ENCODE data around the gene PNPLA8. TPM values are rescaled to one million over a fixed set of nuclear protein-coding genes. Genes with fewer than 3 reads are reported as not detected.

Gene PNPLA8
- total RNA-seq, 1 donor from 2014 or later, result 19.7 TPM

DNA sequence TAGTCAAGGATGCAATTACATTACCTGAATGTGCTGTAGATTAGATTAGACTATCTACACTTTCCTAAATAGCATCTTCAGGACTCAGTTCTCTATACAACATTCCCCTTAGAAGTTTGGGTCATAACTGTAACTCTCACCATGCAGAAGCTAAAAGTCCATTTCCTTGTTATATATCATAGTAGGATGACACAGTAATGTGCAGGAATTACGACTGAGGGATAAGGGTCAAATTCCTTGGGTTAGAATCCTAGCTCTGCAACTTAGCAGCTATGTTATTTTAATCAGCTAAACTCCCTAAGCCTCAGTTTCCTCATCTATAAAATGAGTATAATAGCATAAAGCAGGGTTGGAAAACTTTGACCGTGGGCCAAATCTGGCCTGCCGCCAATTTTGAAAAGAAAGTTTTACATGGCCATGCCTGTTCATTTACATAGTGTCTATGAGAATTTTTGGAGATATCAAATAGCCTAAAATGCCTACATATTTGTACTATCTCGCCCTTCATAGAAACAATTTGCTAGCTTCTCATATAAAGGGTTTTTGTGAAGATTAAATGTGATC is 84.5 kb downstream of the PNPLA8 start:
- no peak for ATAC-seq

DNA sequence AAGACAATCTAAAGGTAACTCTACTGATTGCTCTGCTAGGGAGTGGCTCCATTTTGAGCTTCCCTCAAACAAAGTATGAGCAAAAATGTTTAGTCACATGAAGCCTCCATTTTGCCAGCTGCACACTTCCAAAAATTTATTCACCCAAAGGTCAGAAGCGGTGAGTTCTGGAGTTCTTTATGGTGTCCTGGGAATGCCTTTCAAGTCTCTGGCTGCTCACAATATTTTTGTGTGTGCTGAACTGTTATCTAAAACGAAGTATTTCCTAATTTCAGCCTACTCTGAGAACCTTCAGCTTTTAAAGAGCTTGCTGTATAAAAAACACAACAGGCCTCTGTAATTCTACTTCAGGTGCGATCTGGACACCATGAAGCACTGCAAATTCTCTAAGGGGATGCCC is 85.3 kb downstream of the PNPLA8 start:
- ATAC-seq, result no peak

DNA sequence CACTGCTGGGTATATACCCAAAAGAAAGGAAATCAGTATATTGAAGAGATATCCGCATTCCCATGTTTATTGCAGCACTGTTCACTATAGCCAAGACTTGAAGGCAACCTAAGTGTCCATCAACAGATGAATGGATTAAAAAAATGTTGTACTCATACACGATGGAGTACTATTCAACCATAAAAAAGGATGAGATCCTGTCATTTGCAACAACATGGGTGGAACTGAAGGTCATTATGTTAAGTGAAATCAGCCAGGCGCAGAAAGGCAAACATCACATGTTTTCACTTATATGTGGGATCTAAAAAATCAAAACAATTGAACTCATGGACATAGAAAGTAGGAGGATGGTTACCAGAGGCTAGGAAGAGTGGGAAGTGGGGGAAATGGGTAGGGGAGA is 89.0 kb downstream of the PNPLA8 start:
- no peak for ATAC-seq

DNA sequence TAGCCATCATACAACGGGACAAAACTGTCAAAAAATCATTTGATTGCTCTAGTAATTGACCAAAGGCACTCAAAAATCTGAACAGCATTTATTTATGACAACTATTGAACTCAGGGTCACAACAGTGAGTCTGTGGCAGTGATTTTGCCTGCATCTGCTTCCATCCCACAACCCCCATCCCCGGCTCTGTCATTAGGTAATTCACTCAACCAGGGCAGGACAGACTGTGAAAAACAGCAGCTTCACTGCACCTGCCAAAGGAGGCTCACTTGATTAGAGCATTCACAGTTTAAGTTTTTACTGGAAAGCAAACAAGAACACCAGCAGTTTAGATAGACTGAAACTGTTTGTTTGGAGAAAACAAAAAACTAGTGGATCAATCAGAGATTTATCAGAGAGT is 91.9 kb downstream of the PNPLA8 start:
- ATAC-seq, result no peak

DNA sequence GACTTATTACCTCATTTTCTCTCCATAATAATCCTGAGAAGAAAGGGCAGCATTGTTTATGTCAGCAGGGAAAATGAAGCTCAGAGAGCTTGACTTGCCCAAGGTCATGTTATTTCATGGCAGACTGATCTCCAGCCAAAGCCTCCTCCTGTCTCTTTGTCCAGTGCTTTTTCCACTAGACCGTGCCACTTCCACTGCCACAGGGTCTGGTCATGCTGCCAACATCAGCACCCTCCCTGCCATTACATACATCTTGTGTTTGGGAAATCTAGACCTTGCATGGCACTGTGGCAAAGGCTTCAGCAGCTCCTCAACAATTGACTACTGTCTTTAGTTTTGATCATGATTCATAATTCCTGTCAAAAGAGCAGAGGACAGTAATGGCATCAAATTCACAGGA is 94.8 kb downstream of the PNPLA8 start:
- ATAC-seq, result no peak

DNA sequence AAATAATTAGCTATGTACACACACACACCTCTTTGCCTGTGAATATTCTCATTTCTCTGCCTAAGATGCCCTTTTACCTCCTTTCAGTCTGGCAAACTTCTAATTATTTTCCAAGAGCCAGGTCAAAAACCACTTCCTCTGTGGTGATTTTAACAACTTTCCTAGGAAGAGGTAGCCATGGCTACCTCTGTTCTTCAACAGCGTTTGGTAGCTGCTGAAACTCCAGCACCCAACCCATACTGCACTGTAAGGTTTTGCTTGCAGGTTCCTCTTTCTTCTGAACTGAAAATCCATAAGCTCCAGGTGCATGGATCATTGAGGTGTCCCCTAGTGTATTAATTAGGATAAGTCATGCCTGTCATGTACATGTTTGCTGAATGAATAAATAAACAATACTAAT is 95.3 kb downstream of the PNPLA8 start:
- no peak for ATAC-seq

DNA sequence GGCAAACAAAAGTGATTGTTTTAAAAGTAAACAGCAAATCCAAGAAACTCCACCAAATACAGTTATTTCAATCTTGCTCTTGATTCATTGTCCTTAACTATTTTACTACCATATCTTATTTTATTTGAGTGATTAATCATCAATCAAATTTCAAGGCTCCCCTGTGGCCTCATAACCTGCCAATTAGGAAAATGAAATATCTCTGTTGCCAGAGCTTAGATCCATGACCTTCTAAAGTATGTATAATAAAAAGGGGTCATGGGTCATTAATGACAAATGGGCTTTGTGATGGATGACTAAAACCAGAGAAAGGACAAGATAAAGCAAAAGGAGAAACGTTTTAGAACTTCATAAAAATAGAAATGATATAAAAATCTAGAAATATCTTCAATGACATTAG is 98.2 kb downstream of the PNPLA8 start:
- ATAC-seq, result no peak

DNA sequence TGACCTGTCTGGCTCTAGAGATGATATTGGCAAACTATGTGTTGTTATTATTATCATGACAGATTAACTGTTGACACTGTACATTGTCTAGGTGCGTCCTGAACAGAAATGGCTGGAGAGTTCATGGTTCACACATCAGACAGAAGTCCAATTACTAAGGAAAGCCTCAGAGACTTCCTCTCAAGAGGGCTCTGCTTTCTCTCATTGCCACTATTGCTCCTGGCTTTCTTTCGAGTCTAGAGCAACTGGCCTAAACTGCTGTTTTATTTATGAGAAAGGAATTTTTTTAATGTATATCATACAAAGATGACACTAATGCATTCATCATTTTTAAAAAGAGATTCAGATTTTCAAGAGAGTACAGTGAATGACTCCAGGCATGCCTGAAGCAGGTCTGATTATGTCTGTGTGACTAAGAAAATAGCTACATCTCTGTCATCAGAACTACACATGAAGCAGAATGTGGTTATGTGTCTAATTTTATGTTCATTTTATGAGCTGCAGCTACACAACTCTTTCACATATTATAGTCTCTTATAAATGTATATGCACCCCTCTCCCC is 100.1 kb downstream of the PNPLA8 start:
- peak; percentile 65 for ATAC-seq

DNA sequence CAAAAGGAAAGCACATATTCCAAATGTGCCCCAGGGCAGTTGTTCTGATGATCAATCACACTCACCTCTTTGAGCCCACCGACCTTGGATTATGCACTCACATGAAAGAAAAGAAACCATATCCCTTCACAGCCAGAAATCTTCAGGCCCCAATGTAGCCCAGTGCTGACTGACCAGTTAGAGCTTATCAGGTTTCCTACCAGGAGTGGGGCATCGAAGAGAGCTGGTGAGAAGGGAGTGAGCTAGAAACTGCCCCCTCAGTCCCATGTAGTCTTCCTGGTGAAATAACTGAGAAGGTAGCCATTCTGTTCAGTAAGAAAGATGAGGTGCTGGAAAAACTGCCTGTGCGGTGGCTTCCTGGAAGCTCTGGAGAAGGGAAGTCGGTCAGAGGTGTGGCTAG is 101.9 kb downstream of the PNPLA8 start:
- no peak for ATAC-seq

DNA sequence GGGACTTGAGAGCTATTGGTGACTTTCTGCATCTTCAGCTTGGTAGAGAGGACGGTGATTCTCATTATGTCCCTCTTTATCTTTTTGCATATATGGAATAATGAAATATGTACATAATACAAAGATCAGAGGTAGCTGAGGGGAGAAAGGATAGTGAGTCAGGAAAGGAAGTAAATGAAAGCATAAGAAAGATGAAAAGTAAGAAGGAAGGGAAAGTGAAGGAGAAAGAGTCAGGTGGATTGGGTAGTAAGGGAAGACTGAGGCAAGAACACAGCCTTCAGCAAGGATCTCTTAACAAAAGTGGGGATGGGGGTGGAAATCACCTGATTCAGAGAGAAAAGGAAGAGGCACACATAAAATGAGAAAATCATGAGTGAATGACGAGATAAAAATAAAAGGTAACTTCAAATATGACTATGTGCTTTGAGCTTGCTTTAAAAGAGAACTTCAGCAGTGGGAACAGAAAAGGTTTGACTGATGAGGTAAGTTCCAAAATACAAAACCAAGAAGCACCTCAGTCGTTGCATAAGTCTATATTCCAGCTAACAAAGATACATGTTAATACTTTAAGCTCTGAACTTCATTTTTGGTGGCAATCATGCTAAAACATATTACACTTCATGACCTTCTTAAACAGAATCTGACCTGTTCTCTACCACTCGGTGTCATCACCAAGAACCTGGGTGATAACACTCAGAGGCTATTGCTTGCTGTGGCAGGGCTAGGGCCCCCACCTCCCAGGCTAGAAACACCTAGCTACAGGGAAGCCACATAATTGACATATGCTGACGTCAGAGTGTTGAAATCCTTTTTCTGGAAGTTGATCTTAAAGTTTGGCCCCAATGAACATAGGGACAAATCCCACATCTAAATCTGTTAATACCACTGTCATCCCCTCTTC is 102.6 kb downstream of the PNPLA8 start:
- no peak for ATAC-seq

DNA sequence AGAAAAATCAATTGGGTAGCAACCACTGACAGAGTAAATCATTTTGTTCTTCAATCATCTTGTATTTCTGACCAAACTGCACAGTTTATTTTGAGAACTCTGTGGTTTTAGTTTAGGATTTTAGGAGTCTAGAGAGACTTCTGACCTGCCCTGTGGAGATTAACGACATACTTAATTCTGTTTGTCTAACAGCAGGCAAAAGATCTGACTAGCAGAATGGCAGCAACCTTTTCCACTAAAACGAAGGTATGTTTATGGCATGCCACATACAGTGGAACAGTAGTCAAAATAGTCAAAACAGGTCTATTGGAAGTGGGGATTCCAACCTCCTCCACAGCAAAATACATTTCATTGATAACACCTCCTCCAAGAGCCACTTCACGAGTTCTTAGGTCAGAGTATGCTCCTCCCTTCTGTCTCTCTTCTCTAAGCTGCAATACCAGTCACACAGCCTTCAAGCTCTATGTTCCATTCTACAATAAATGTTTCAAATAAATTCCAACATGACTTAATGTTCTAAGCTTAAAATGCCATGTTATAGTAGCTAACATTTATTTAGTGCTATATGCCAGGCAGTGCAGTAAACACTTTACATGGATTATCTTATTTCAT is 104.1 kb downstream of the PNPLA8 start:
- ATAC-seq, result peak; percentile 52

Other genes starting within 250 kb of the PNPLA8 start
- gene NRCAM, start 69.7 kb downstream of the PNPLA8 start, total RNA-seq, result 10.9 TPM
- gene THAP5, start 43.6 kb upstream of the PNPLA8 start, total RNA-seq, result 10.4 TPM
- 4.9 TPM for gene DNAJB9, start 43.7 kb upstream of the PNPLA8 start, total RNA-seq